Breast epithelium (tissue), 3 donors: Measurements from ENCODE around the gene BRD9.

Source experiments
- CTCF ChIP-seq, 3 donors: fragments of 450-650 bp; IDR thresholded peaks; one replicate each; pipeline ENCODE4 v1.5.1; 2016 to 2017; ENCODE audit warnings: antibody characterized with exemption in 3 of 3, mild to moderate bottlenecking in 3 of 3, moderate library complexity in 3 of 3
- POLR2AphosphoS5 ChIP-seq, 3 donors: sonication (generic); formaldehyde crosslinking; IDR thresholded peaks; one replicate each; pipeline ENCODE4 v1.6.1; 2017; ENCODE audit warnings: antibody characterized with exemption in 3 of 3

- TF ChIP-seq POLR2AphosphoS5 (IDR thresholded peaks at IDR 0.05): no peak
- TF ChIP-seq CTCF (IDR thresholded peaks at IDR 0.05): no peak
Observed at GRCh38 chr5:893137-893506, 521 bp upstream of the BRD9 start.
